HepG2 (cell line): ENCODE measurements around the gene GNG2. TPM values are rescaled to one million over a fixed set of nuclear protein-coding genes. Genes with fewer than 3 reads are reported as not detected.

Experiments used
- ATAC-seq: fragments of 200-7000 bp; cut with Tn5 transposase; 3 replicates; pipeline ENCODE4 v1.9.1; 2020; ENCODE audit warnings: mild to moderate bottlenecking, moderate library complexity
- BruUV-seq: library from RNA; stranded (reverse); fragments of 400-500 nt; replicated peaks from 2 replicates; lab custom pipeline; 2021; lab: Mats Ljungman, UMichigan
- CTCF ChIA-PET: fragments of 300-600 bp; formaldehyde crosslinking; extraction: SDS; loops from one replicate; lab custom pipeline; 2021; ENCODE audit warnings: low total read pairs, inconsistent platforms, low intra/inter-chr PET ratio; lab: Yijun Ruan, JAX
- POLR2A ChIA-PET: fragments of 350-600 bp; sonication (Branson Sonifier 250); formaldehyde crosslinking; loops from one replicate; lab custom pipeline; 2020; ENCODE audit warnings: antibody characterized with exemption, inconsistent platforms; lab: Yijun Ruan, JAX
- DNase-seq: peaks from one replicate; pipeline ENCODE4 v3.0.0-alpha.2; 2015; ENCODE audit warnings: low spot score
- FAIRE-seq: peaks from 3 replicates; lab custom pipeline; 2011; peaks lifted over from hg19 to GRCh38; lab: Jason Lieb, UNC
- H2AFZ ChIP-seq: one replicate; pipeline ENCODE4 v1.6.1; 2011; ENCODE audit warnings: low read length, inconsistent platforms
- H3K27ac ChIP-seq: fragments of 300-600 bp; 3 replicates; pipeline ENCODE4 v1.8.0; 2011; ENCODE audit warnings: mixed run types, mild to moderate bottlenecking, mixed read lengths, low read length, inconsistent platforms; ENCODE audit not compliant: insufficient read depth; ENCODE audit errors: extremely low read length
- H3K27me3 ChIP-seq, 2 experiments: fragments of 200-600 bp in 1 of 2; 2 replicates in 1 of 2; 3 replicates in 1 of 2; pipeline versions ENCODE4 v1.6.0 to v1.8.0; 2011; ENCODE audit warnings: low read length in 2 of 2, mild to moderate bottlenecking in 2 of 2, moderate library complexity in 2 of 2, inconsistent platforms in 1 of 2; ENCODE audit not compliant: insufficient read depth in 2 of 2, control insufficient read depth in 1 of 2
- H3K36me3 ChIP-seq, 2 experiments: fragments of 200-600 bp in 1 of 2; replicated peaks in 1 of 2; 2 replicates in 1 of 2; 3 replicates in 1 of 2; pipeline versions ENCODE4 v1.5.1 to v1.8.0; 2011; ENCODE audit warnings: low read length in 2 of 2, inconsistent platforms in 1 of 2; ENCODE audit not compliant: insufficient read depth in 2 of 2, control insufficient read depth in 1 of 2
- H3K4me1 ChIP-seq: 2 replicates; pipeline ENCODE4 v1.5.1; 2012; ENCODE audit warnings: low read length, inconsistent platforms; ENCODE audit not compliant: insufficient read depth
- H3K4me2 ChIP-seq: 2 replicates; pipeline ENCODE4 v1.6.0; 2011; ENCODE audit warnings: low read depth, low read length, inconsistent platforms
- H3K4me3 ChIP-seq, 3 experiments: fragments of 200-600 bp in 1 of 3; sonication (generic), shearing (Covaris generic) in 1 of 3; replicated peaks in 1 of 3; 2 replicates each; pipeline ENCODE4 v1.5.1; 2011 to 2016; ENCODE audit warnings: low read length in 3 of 3, inconsistent platforms in 2 of 3, low read depth in 2 of 3, mild to moderate bottlenecking in 2 of 3, control low read depth in 1 of 3, mixed read lengths in 1 of 3; ENCODE audit not compliant: insufficient read depth in 1 of 3
- H3K79me2 ChIP-seq: one replicate; pipeline ENCODE4 v1.6.1; 2011; ENCODE audit warnings: low read length, inconsistent platforms; ENCODE audit not compliant: insufficient read depth
- H3K9ac ChIP-seq: 2 replicates; pipeline ENCODE4 v1.6.0; 2011; ENCODE audit warnings: mild to moderate bottlenecking, low read depth, low read length, inconsistent platforms; ENCODE audit not compliant: insufficient read depth
- H3K9me3 ChIP-seq: 2 replicates; pipeline ENCODE4 v1.5.1; 2012; ENCODE audit warnings: mild to moderate bottlenecking, low read length
- H4K20me1 ChIP-seq: 2 replicates; pipeline ENCODE4 v1.6.0; 2011; ENCODE audit warnings: inconsistent platforms, mild to moderate bottlenecking, low read length, moderate library complexity; ENCODE audit not compliant: insufficient read depth
- BCL3 ChIP-seq: sonication (generic); formaldehyde crosslinking; IDR thresholded peaks from 2 replicates; pipeline ENCODE4 v1.5.1; 2020; ENCODE audit warnings: mild to moderate bottlenecking, missing genetic modification reagents, moderate library complexity
- HIVEP1 ChIP-seq: sonication (generic); formaldehyde crosslinking; IDR thresholded peaks from 2 replicates; pipeline ENCODE4 v1.4.0; 2020; ENCODE audit warnings: mild to moderate bottlenecking, missing genetic modification reagents
- KDM3A ChIP-seq: IDR thresholded peaks from 2 replicates; pipeline ENCODE4 v1.6.1; 2018; ENCODE audit warnings: low read depth, missing compliant biosample characterization
- MAX ChIP-seq: IDR thresholded peaks from 2 replicates; pipeline ENCODE4 v1.6.1; 2012; ENCODE audit warnings: inconsistent platforms
- MZF1 ChIP-seq: sonication (generic); formaldehyde crosslinking; IDR thresholded peaks from 2 replicates; pipeline ENCODE4 v1.8.1; 2023; ENCODE audit warnings: mild to moderate bottlenecking, missing genetic modification reagents, borderline replicate concordance
- NBN ChIP-seq: fragments of 450-650 bp; conservative IDR thresholded peaks from 2 replicates; pipeline ENCODE4 v1.6.1; 2017
- RBAK ChIP-seq: sonication (generic); formaldehyde crosslinking; IDR thresholded peaks from 2 replicates; pipeline ENCODE4 v1.5.1; 2020; ENCODE audit warnings: mild to moderate bottlenecking, missing genetic modification reagents
- U2AF1 ChIP-seq: fragments of 200-400 bp; formaldehyde crosslinking; optimal IDR thresholded peaks from 2 replicates; pipeline ENCODE3; 2017; ENCODE audit warnings: mild to moderate bottlenecking, low read depth, low read length
- YY1 ChIP-seq: IDR thresholded peaks from 2 replicates; pipeline ENCODE4 v1.6.1; 2011; ENCODE audit warnings: low read length, low read depth, moderate library complexity, mild to moderate bottlenecking; ENCODE audit not compliant: insufficient read depth, insufficient replicate concordance
- ZNF605 ChIP-seq: sonication (generic); formaldehyde crosslinking; IDR thresholded peaks from 2 replicates; pipeline ENCODE4 v1.8.0; 2022; ENCODE audit warnings: mild to moderate bottlenecking, missing genetic modification reagents
- ZNF670 ChIP-seq: sonication (generic); formaldehyde crosslinking; IDR thresholded peaks from 2 replicates; pipeline ENCODE4 v1.8.0; 2022; ENCODE audit warnings: mild to moderate bottlenecking, missing genetic modification reagents, borderline replicate concordance
- ZNF879 ChIP-seq: sonication (generic); formaldehyde crosslinking; IDR thresholded peaks from 2 replicates; pipeline ENCODE4 v1.8.1; 2023; ENCODE audit warnings: missing genetic modification reagents
- whole genome bisulfite sequencing: methylation state at CpG from one replicate; pipeline ENCODE4 v1.1.6; 2017; ENCODE audit warnings: low lambda C conversion rate; 5-methylcytosine and 5-hydroxymethylcytosine counted together
- in situ Hi-C: cut with HindIII; loops from 2 replicates; pipeline ENCODE4 v1.10.0; 2017; ENCODE audit warnings: low pct_unique_long_range_greater_than_20kb; ENCODE audit not compliant: extremely low pct_ligation_motif_present
- intact Hi-C: fragments of 100-400 bp; cut with micrococcal nuclease; formaldehyde crosslinking; loops from one replicate; pipeline ENCODE4 v1.10.0; 2022; ENCODE audit not compliant: unreplicated experiment
- polyA plus RNA-seq, 8 experiments: library from polyadenylated mRNA; depleted of rRNA in 3 of 8; stranded (reverse) in 7 of 8; unstranded in 1 of 8; fragments of >200 nt; fragmentation: Illumina TruSeq in 4 of 8; extraction: Trizol in 4 of 8; gene quantifications; 2 replicates each; pipeline versions ENCODE4 v1.2.1 to v1.2.3, GENCODE V29; 2011 to 2016; ENCODE audit warnings: low read depth in 4 of 8, missing spikeins in 1 of 8, mixed read lengths in 1 of 8; ENCODE audit not compliant: insufficient read depth in 1 of 8
- total RNA-seq, 5 experiments: library from RNA; depleted of rRNA; stranded (reverse); fragments of >200 nt; fragmentation: Illumina TruSeq; extraction: Trizol; gene quantifications; 2 replicates each; pipeline ENCODE4 v1.2.3, GENCODE V29; 2016; ENCODE audit warnings: low read depth in 1 of 5
- TF ChIP-seq, protein P1 (sequence below): sonication (generic); formaldehyde crosslinking; IDR thresholded peaks from 2 replicates; pipeline ENCODE4 v1.9.0; 2022; ENCODE audit warnings: low read depth, missing genetic modification reagents

Gene GNG2
- total and polyA plus RNA-seq, 2 of the 13 experiments (the other 11 are each of a cell fraction or from before 2014, with no cell fraction given): not detected

- intact Hi-C loops: no loop called here
- Histone ChIP-seq H3K79me2 (no peaks in the 10 kb centered on the region), H3K9ac (no peak overlapping the region), H3K27ac (no peak overlapping the region), H3K27me3 (peaks cover 0 to 27% of the 10 kb centered on the region in 2 experiments; a peak in 2 of 5 replicates), H3K4me1 (no peaks in the 10 kb centered on the region)
- WGBS: 30% methylated on average over 5 of the region's 5 CpGs
- no peak for ATAC-seq
- ChIA-PET CTCF (no interaction called here), POLR2A (no interaction called here)
- no peak for TF ChIP-seq ZNF605 (CRISPR knock-in tag)
- TF ChIP-seq U2AF1: no peak
- TF ChIP-seq HIVEP1: no peak
- TF ChIP-seq NBN: no peak
- TF ChIP-seq ZNF670: no peak
- TF ChIP-seq MAX: no peak
- TF ChIP-seq KDM3A (CRISPR knock-in tag): no peak
- no peak for TF ChIP-seq YY1
- no peak for TF ChIP-seq RBAK (CRISPR knock-in tag)
- no peak for TF ChIP-seq MZF1 (CRISPR knock-in tag)
- no peak for TF ChIP-seq ZNF879 (CRISPR knock-in tag)
- no peak for TF ChIP-seq BCL3 (CRISPR knock-in tag)
- TF ChIP-seq, protein P1, sequence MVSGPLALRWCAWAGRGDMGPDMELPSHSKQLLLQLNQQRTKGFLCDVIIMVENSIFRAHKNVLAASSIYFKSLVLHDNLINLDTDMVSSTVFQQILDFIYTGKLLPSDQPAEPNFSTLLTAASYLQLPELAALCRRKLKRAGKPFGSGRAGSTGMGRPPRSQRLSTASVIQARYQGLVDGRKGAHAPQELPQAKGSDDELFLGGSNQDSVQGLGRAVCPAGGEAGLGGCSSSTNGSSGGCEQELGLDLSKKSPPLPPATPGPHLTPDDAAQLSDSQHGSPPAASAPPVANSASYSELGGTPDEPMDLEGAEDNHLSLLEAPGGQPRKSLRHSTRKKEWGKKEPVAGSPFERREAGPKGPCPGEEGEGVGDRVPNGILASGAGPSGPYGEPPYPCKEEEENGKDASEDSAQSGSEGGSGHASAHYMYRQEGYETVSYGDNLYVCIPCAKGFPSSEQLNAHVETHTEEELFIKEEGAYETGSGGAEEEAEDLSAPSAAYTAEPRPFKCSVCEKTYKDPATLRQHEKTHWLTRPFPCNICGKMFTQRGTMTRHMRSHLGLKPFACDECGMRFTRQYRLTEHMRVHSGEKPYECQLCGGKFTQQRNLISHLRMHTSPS: no peak
- TF ChIP-seq, all 625 proteins: peak for 0
- no peaks in the 10 kb centered on the region for H3K9me3 ChIP-seq
- no TSS peak for BruUV-seq
- H4K20me1 ChIP-seq: no peaks in the 10 kb centered on the region
- DNase-seq (no peak), FAIRE-seq (no peak)
- in situ Hi-C loops: no loop called here
- H3K4me2 ChIP-seq: no peak overlapping the region
- H3K36me3 ChIP-seq: no peaks in the 10 kb centered on the region
- H2AFZ ChIP-seq: no peak overlapping the region
- no peak overlapping the region for H3K4me3 ChIP-seq
Observed at GRCh38 chr14:51859131-51859530, 1.3 kb upstream of the GNG2 start.
